Inflammatory macrophage (primary cell): ENCODE data around the gene MYO16.

ENCODE experiments used
- DNase-seq, 2 donors: peaks; one replicate each; pipeline ENCODE4 v3.0.0-alpha.2; 2020 to 2022

MYO16 gene

DNA sequence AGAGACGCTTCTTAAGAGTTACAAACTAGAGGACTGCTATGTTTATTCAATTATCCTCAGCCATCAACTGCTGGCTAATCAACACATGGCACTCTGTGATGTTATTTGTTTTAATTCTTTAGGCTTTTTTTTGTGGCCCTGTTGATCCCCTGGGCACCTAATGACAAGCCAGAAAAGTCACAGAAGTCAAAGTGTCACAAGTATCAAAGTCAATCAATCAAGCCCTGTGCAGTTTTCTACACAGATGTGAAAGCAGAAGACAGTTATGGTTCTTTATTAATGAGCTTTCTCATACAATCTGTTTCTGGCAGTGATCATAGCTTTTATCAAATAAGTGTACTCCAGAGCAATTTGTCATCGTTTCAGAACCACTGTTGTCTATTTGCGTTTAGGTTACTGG is 34.3 kb downstream of the MYO16 start:
- no peak for DNase-seq

- no peak for DNase-seq
These were observed 37.8 kb downstream of the MYO16 start for GRCh38 chr13:108667205-108667604.

DNA sequence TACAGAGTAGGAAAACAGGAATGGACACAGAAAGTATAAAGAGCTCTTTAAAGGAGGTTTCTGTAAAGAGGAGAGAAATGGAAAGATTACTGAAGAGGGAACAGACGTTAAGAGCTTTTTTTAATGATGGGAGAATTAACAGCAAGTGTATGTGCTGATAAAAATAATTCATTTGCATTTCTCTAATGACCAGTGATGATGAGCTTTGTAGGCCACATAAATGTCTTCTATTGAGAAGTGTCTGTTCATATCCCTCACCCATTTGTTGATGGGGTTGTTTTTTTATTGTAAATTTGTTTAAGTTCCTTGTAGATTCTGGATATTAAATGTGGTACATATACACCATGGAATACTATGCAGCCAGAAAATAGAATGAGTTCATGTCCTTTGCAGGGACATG is 40.0 kb downstream of the MYO16 start:
- DNase-seq = no peak

GRCh38 chr13:108674346-108674745 is 44.9 kb downstream of the MYO16 start:
- DNase-seq = no peak

- DNase-seq = no peak
These were observed 45.4 kb downstream of the MYO16 start for GRCh38 chr13:108674771-108675170.

GRCh38 chr13:108676620-108677019 is 47.2 kb downstream of the MYO16 start:
- no peak for DNase-seq

GRCh38 chr13:108677806-108678205 is 48.4 kb downstream of the MYO16 start:
- no peak for DNase-seq

DNA sequence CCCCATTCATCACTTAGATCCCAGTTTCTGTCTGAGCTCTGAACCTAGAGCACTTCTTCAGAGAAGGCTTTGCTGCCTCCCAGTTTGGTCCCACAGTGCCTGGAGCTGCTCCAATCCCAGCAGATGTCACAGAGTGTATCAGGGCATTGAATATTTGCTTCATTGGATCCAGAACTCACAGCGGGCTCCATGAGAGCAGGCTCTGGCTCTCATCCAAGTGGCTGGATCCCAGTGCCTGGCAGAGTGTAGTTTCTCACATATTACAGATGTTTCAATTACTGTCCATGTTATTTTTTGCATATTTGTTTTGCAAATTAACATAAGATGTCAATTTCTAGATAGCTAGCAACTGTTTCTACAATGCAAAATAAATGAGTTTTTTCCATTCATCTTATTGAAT is 50.6 kb downstream of the MYO16 start:
- DNase-seq = no peak

DNA sequence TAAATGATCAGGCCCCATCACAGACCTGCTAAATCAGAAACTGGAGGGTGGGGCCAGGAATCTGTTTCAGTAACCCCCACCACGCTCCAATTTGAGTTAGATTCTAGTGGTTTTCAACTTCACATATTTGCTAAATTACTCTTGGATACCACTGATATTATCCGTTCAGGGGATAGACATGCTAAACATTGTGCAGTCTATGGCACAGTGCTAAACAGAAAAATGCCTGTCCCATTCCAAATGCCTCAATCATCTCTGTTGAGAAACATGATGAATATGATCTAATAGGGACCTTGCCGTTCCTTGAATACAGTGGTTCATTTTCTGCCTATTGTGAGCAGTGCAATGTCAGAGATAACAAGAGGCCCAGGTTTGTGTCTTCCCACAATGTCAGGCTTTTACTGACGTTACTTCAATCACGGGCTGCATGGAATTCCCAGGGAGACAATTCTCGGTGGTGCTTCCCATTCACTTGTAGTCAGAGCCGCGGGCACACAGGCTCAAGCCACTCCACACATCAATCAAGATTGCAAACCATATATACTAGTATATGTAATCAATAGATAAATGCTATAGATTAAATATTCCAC is 52.7 kb downstream of the MYO16 start:
- DNase-seq = no peak

- no peak for DNase-seq
These were observed 53.3 kb downstream of the MYO16 start for GRCh38 chr13:108682714-108683113.

DNA sequence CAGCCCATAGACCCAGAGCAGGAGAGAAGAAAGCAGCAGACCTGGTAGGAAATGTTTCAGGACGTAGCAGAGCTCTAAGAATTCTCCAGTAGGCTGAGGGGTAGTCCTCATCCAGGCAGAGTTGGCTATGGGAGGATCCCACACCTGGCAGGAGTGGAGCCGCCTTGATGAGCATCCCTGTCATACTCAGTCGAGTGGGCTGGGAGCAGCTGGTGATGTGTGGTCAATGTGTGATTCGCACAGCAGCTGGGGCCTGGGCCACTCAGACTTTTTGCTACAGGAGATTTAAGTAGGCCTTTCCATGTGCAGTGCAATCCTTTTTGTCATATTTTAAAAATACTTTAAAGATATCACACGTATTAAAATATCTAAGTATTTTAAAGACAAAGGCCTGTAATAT is 56.6 kb downstream of the MYO16 start:
- no peak for DNase-seq

GRCh38 chr13:108690726-108691125 is 61.3 kb downstream of the MYO16 start:
- DNase-seq = no peak

DNA sequence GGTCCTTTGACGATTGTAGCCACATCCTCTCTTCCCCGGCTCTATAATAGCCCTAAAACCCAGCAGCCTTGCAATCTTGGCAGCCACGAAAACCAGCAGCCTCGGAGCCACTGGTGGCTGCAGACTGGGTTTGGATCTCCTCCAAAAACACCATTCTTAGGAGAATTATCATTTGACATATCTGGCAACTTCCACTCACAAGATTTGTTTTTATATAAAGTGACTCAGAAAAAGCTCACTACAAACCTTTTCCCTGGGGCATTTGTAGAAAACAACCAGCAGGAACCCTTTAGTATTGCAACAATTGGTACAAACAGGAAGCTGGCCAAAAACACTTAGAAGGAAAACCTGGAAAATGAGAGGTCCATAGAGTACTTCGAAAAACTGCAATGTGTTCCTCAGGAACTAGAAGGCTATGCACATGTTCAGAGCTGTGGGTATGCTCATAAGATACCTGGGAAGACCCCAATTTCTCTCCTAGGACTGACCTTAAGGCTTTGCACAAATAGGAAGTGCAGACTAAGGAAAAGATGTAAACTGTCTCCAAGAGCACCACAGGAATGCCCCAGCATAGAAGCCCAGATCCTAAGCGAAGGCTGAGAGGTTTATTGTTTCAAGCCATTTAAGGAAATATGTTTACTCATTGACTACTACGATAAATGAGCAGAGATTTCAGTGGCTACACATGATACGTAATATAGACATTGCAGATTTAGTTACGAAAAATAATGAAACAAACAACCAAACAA is 71.2 kb downstream of the MYO16 start:
- no peak for DNase-seq

GRCh38 chr13:108702171-108702570 is 72.8 kb downstream of the MYO16 start:
- no peak for DNase-seq

DNA sequence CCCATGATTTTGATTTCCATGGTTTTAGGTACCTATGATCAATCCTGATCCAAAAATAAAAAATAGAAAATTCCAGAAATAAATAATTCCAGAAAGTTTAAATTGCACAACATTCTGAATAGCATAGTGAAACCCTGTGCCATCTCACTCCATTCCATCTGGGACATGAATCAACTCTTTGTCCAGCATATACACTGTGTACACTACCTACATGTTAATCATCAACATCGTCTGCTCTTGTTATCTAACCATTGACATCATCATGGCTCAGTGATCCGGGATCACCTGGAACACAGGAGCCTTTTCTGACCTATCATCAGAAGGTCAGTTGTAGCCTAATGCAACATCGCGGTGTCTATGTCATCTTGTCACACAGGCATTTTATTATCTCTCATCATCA is 75.6 kb downstream of the MYO16 start:
- DNase-seq = no peak

GRCh38 chr13:108707584-108707983 is 78.2 kb downstream of the MYO16 start:
- DNase-seq = no peak

GRCh38 chr13:108708921-108709320 is 79.5 kb downstream of the MYO16 start:
- no peak for DNase-seq

DNA sequence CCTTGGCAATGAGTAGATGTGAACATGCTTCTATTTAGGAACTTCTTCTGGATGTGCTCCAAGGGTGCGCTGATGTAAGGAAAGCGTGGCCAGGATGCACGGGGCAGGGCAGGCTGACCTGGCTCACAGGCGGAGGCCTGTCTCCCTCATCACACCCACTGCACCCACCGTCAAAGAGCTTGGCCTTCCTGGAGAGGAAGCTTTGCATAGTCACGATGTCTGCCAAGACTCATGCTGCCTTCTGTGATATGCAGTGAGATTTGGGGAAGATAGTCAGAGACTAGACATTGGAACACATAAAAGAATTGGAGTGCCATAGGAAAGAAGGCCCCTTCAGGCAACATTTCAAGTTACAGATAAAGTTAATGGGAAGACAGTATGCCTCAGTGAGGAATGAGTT is 82.0 kb downstream of the MYO16 start:
- no peak for DNase-seq

- DNase-seq = no peak
These were observed 96.1 kb downstream of the MYO16 start for GRCh38 chr13:108725471-108725870.

DNA sequence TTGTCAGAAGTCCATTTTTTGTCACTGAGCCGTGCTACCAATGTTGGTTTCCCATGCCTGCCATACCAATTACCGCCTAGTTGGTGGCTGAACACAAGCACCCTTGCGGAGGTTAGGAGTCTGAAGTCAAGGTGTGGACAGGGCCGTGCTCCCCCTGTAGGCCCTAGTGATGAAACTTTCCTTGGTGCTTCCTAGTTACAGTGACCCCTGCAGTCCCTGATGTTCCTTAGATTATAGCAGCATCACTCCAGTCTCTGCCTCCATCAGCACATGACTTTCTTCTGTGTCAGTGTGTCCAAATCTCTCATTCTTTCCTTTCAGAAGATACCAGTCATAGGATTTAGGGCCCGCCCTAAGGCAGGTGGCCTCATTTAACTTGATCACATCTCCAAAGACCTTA is 99.0 kb downstream of the MYO16 start:
- DNase-seq = no peak

DNA sequence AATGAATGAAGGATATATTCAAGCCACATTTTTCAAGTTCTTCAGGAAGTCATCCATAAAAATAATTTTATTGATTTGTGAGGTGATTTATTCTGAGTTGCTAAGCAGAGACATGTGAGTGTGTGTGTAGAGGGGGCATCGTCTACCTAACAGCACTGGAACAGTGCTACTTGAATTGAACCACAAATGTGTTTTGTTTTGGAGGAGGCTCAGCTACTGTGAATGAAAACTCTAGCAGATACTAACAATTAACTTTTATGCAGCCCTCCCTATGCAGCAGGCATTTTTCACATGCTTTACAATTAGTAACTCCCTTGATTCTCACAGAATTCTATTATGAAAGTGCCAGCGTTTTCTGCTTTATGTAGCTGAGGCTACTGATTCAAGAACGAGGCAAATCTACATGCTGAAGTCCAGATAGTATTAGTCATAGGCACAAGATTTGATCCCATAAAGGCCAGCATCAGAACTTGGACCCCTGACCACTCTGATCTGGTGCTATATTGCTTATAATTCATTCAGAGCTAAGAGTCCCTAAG is 103.7 kb downstream of the MYO16 start:
- DNase-seq = no peak

DNA sequence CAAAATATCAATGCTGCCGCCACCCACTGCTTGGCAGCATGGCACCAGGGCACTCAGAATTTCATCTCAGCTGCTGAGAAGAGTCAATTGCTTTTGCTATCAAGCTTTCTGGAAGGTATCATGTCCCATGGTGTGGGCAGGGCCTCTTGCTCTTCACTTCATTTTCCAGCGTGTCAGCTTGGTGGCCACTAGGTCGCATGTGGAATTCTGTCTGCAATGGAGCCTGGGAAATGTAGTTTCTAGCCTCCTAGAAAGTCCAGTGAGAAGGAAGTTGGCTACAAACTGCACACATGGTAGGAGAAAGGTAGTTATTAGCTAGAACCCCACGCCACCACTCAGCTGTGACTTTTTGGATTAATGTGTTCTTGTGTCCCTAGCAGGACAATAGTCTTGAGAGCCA is 105.3 kb downstream of the MYO16 start:
- DNase-seq = no peak

- DNase-seq = no peak
These were observed 112.5 kb downstream of the MYO16 start for GRCh38 chr13:108741930-108742329.

- no peak for DNase-seq
These were observed 113.5 kb downstream of the MYO16 start for GRCh38 chr13:108742701-108743451.
